Left lung (tissue), 10 donors: Measurements from ENCODE around the gene RNF207. TPM values are rescaled to one million over a fixed set of nuclear protein-coding genes. Genes with fewer than 3 reads are reported as not detected.

ENCODE experiments used
- ATAC-seq: fragments of 200-7000 bp; cut with Tn5 transposase; one replicate; pipeline ENCODE4 v1.9.1; 2020; ENCODE audit warnings: moderate library complexity
- DNase-seq, 4 donors: peaks; one replicate each; pipeline ENCODE4 v3.0.0-alpha.2; 2013 to 2020
- H3K27ac ChIP-seq, 2 donors: fragments of 200-600 bp; sonication (generic) in 1 of 2; one replicate each; pipeline versions ENCODE4 v1.5.0 to v1.8.0; 2020 to 2021
- H3K27me3 ChIP-seq, 2 donors: fragments of 200-600 bp; sonication (generic) in 1 of 2; one replicate each; pipeline versions ENCODE4 v1.5.0 to v1.8.0; 2020 to 2021
- H3K36me3 ChIP-seq, 2 donors: fragments of 200-600 bp; sonication (generic) in 1 of 2; one replicate each; pipeline versions ENCODE4 v1.5.0 to v1.8.0; 2020 to 2021
- H3K4me1 ChIP-seq, 2 donors: fragments of 200-600 bp; one replicate each; pipeline ENCODE4 v1.8.0; 2021
- H3K4me3 ChIP-seq, 2 donors: fragments of 200-600 bp; sonication (generic) in 1 of 2; one replicate each; pipeline versions ENCODE4 v1.5.0 to v1.8.0; 2020 to 2021; ENCODE audit warnings: mild to moderate bottlenecking in 1 of 2
- H3K9me3 ChIP-seq, 2 donors: fragments of 200-600 bp; sonication (generic) in 1 of 2; one replicate each; pipeline versions ENCODE4 v1.5.0 to v1.8.0; 2020 to 2021
- CTCF ChIP-seq, 2 donors: fragments of 200-600 bp; sonication (generic) in 1 of 2; IDR thresholded peaks; one replicate each; pipeline versions ENCODE4 v1.5.0 to v1.8.0; 2021; ENCODE audit warnings: antibody characterized with exemption in 2 of 2
- intact Hi-C, 2 donors: fragments of 100-400 bp; cut with DNase I; formaldehyde crosslinking; loops; one replicate each; pipeline versions ENCODE4 v1.11.2 to v1.14.2; 2022
- polyA plus RNA-seq, 6 donors: library from polyadenylated mRNA; unstranded; fragments of 120-200 nt; gene quantifications; one replicate each; pipeline ENCODE4 v1.2.1, GENCODE V29; 2013; ENCODE audit not compliant: insufficient read length in 6 of 6
- total RNA-seq, 2 donors: library from RNA; stranded (reverse); fragmentation: NEBNext Ultra II Directional; extraction: Animal tissue kit (Norgen Biotek cat#: 25700); gene quantifications; one replicate each; pipeline ENCODE4 v1.2.1, GENCODE V29; 2021
- donor health status: DM: no; HTN: yes; CAD: no.
- donor health status: DM: no; HTN: no; CAD: no.

Gene RNF207
- total and polyA plus RNA-seq, 8 donors, result 10.7 to 16.3 (median 13.1) TPM

- Histone ChIP-seq H3K27me3 (no peaks in the 10 kb centered on the region), H3K36me3 (peaks cover 0 to 98% of the 10 kb centered on the region in 2 donors), H3K27ac (no peak overlapping the region), H3K9me3 (no peaks in the 10 kb centered on the region), H3K4me3 (no peak overlapping the region), H3K4me1 (peaks cover 0 to 7% of the 10 kb centered on the region in 2 donors)
- no peak for DNase-seq
- no peak for TF ChIP-seq CTCF (IDR thresholded peaks at IDR 0.05)
- intact Hi-C loops, result loop anchor here in 1 of 2 donors (10.0 kb wide), 1 partner anchor 137 kb away; no protein-coding TSS in a partner anchor
- no peak for ATAC-seq
These were observed 14.0 kb upstream of the RNF207 start for GRCh38 chr1:6191968-6192367.

GRCh38 chr1:6197746-6198427 is 8.0 kb upstream of the RNF207 start:
- Histone ChIP-seq H3K36me3 (peaks cover 0 to 46% of the 10 kb centered on the region in 2 donors), H3K27ac (no peak overlapping the region), H3K4me3 (peak overlapping the region; percentile 66 to 99), H3K4me1 (peaks cover 5 to 30% of the 10 kb centered on the region in 2 donors), H3K9me3 (no peaks in the 10 kb centered on the region), H3K27me3 (no peaks in the 10 kb centered on the region)
- TF ChIP-seq CTCF (IDR thresholded peaks at IDR 0.05), result no peak
- no peak for ATAC-seq
- no peak for DNase-seq
- intact Hi-C loops, result loop anchor here in 1 of 2 donors (10.0 kb wide), 1 partner anchor 143 kb away; no protein-coding TSS in a partner anchor

- Histone ChIP-seq H3K4me1 (peaks cover 5 to 30% of the 10 kb centered on the region in 2 donors), H3K36me3 (peaks cover 0 to 37% of the 10 kb centered on the region in 2 donors), H3K27ac (peak overlapping the region; percentile 70 to 82), H3K9me3 (no peaks in the 10 kb centered on the region), H3K4me3 (peak overlapping the region; percentile 66 to 99), H3K27me3 (no peaks in the 10 kb centered on the region)
- peak; percentile 23 for ATAC-seq
- no peak for TF ChIP-seq CTCF (IDR thresholded peaks at IDR 0.05)
- DNase-seq, result no peak
- intact Hi-C loops, result loop anchor here in 1 of 2 donors (10.0 kb wide), 1 partner anchor 144 kb away; no protein-coding TSS in a partner anchor
These were observed 7.1 kb upstream of the RNF207 start for GRCh38 chr1:6198646-6199297.

- no peaks in the 10 kb centered on the region for H3K9me3 ChIP-seq
- H3K27ac ChIP-seq, result peak within 1 kb of the TSS; percentile 78 to 82
- H3K27me3 ChIP-seq, result no peaks in the 10 kb centered on the region
- ATAC-seq (peak; percentile 99), DNase-seq (peak; percentile 97 to 99 (median 98))
- no peak for TF ChIP-seq CTCF (IDR thresholded peaks at IDR 0.05)
- peak within 1 kb of the TSS; percentile 66 to 99 for H3K4me3 ChIP-seq
- peaks cover 5 to 32% of the 10 kb centered on the region in 2 donors for H3K4me1 ChIP-seq
- peaks cover 0 to 29% of the 10 kb centered on the region in 2 donors for H3K36me3 ChIP-seq
- intact Hi-C loops, result loop anchor here in 1 of 2 donors (10.0 kb wide), 1 partner anchor 145 kb away; no protein-coding TSS in a partner anchor
These were observed 6.4 kb upstream of the RNF207 start, which contains the start of gene RPL22 for GRCh38 chr1:6199298-6200187. TSS of gene RPL22 (minus strand) at chr1:6199595. CDS start at chr1:6199573, 22 bp downstream.
